Central memory CD8-positive, alpha-beta T cell (primary cell): Measurements from ENCODE around the gene TLE3.
"Not testable (repeated sequence)": the region's sequence is repeated elsewhere in the genome, so short reads cannot be mapped to it uniquely, and the experiment has no call there.

ENCODE experiments used
- ATAC-seq: fragments of 150-1000 bp; cut with Tn5 transposase; replicated peaks from 2 replicates; pipeline ENCODE4 v1.10.0; 2022; ENCODE audit warnings: mild to moderate bottlenecking, moderate FRiP score, moderate number of reproducible peaks; ENCODE audit not compliant: poor library complexity, severe bottlenecking; ENCODE audit errors: extremely low read depth
- DNase-seq, 2 donors: peaks; one replicate each; pipeline ENCODE4 v3.0.0; 2021; ENCODE audit warnings: low spot score in 2 of 2
- H3K27ac Mint-ChIP-seq: one replicate; pipeline ENCODE4 v1.8.0; 2022; ENCODE audit warnings: low read depth, mild to moderate bottlenecking, moderate library complexity, mixed read lengths
- H3K27me3 Mint-ChIP-seq: one replicate; pipeline ENCODE4 v1.8.0; 2022; ENCODE audit warnings: mixed read lengths
- H3K36me3 Mint-ChIP-seq: one replicate; pipeline ENCODE4 v1.8.0; 2022; ENCODE audit warnings: mild to moderate bottlenecking, moderate library complexity, mixed read lengths; ENCODE audit not compliant: insufficient read depth
- H3K4me1 Mint-ChIP-seq: one replicate; pipeline ENCODE4 v1.8.0; 2022; ENCODE audit warnings: mixed read lengths
- H3K4me3 Mint-ChIP-seq: one replicate; pipeline ENCODE4 v1.8.0; 2022; ENCODE audit warnings: mild to moderate bottlenecking, moderate library complexity, mixed read lengths
- H3K9me3 Mint-ChIP-seq: one replicate; pipeline ENCODE4 v1.8.0; 2022; ENCODE audit warnings: mixed read lengths

Gene TLE3

GRCh38 chr15:70119911-70120508, 22.3 kb upstream of the TLE3 start:
- ATAC-seq, result no peak
- Mint-ChIP-seq H3K36me3 (no peaks in the 10 kb centered on the region), H3K27me3 (peaks cover 17% of the 10 kb centered on the region)

DNA sequence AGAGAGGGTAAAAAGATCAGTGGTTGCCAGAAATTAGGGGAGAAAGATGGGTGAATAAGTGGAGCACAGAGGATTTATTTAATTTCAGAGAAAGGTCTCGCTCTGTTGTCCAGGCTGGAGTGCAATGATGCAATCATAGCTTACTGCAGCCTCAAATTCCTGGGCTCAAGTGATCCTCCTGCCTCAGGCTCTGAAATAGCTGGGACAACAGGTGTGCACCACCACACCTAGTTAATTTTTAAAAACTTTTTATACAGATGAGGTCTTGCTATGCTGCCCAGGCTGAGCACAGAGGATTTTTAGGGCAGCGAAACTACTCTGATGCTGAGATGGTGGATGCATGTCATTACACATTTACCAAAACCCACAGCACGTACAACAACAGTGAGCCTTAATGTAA, 20.9 kb upstream of the TLE3 start:
- DNase-seq, result no peak
- Mint-ChIP-seq H3K27ac (no peak overlapping the region), H3K4me3 (no peak overlapping the region), H3K4me1 (no peaks in the 10 kb centered on the region), H3K36me3 (no peaks in the 10 kb centered on the region), H3K27me3 (peaks cover 6% of the 10 kb centered on the region), H3K9me3 (no peaks in the 10 kb centered on the region)
- no peak for ATAC-seq

More at GRCh38 chr15:70119911-70120508, 22.3 kb upstream of the TLE3 start:
- Mint-ChIP-seq H3K4me3 (no peak overlapping the region), H3K4me1 (peaks cover 4% of the 10 kb centered on the region), H3K9me3 (no peaks in the 10 kb centered on the region), H3K27ac (no peak overlapping the region)
- DNase-seq, result no peak

DNA sequence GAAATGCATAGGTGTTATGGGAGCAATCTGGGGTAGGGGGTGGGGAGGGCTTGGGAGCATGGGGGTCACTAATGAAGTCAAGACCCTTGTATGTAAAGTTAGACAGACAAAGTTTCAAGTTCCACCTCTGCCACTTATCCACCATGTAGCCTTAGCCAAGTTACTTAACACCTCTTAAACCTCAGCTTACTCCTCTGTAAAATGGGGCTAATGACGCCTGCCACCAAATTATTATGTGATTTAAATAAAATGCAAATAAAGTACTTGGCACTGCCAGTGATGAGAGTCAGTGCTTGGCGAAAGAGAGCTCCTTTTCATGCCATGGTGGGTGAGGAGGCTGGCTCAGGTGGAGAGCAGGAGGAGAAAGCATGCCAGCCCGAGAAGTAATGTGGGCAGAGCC, 18.6 kb upstream of the TLE3 start:
- Mint-ChIP-seq H3K4me1 (no peaks in the 10 kb centered on the region), H3K36me3 (no peaks in the 10 kb centered on the region), H3K27ac (no peak overlapping the region), H3K4me3 (no peak overlapping the region), H3K27me3 (no peaks in the 10 kb centered on the region), H3K9me3 (no peaks in the 10 kb centered on the region)
- DNase-seq, result no peak
- ATAC-seq, result no peak

- no peaks in the 10 kb centered on the region for H3K27me3 Mint-ChIP-seq
- H3K27ac Mint-ChIP-seq, result no peak overlapping the region
- H3K4me3 Mint-ChIP-seq, result no peak overlapping the region
- DNase-seq, result no peak
- no peak for ATAC-seq
- no peaks in the 10 kb centered on the region for H3K4me1 Mint-ChIP-seq
- no peaks in the 10 kb centered on the region for H3K9me3 Mint-ChIP-seq
- H3K36me3 Mint-ChIP-seq, result no peaks in the 10 kb centered on the region
Measured at GRCh38 chr15:70114221-70114620, 16.5 kb upstream of the TLE3 start.

GRCh38 chr15:70113304-70113700, 15.6 kb upstream of the TLE3 start:
- no peaks in the 10 kb centered on the region for H3K27me3 Mint-ChIP-seq
- DNase-seq, result no peak
- H3K36me3 Mint-ChIP-seq, result no peaks in the 10 kb centered on the region
- no peak overlapping the region for H3K4me3 Mint-ChIP-seq
- no peaks in the 10 kb centered on the region for H3K4me1 Mint-ChIP-seq
- H3K27ac Mint-ChIP-seq, result no peak overlapping the region
- no peak for ATAC-seq
- H3K9me3 Mint-ChIP-seq, result no peaks in the 10 kb centered on the region

GRCh38 chr15:70112572-70113303, 15.0 kb upstream of the TLE3 start:
- ATAC-seq, H3K27me3 Mint-ChIP-seq, H3K9me3 Mint-ChIP-seq, H3K36me3 Mint-ChIP-seq, DNase-seq, H3K4me3 Mint-ChIP-seq, H3K4me1 Mint-ChIP-seq, H3K27ac Mint-ChIP-seq: not testable (repeated sequence)

- H3K9me3 Mint-ChIP-seq, result no peaks in the 10 kb centered on the region
- no peak overlapping the region for H3K4me3 Mint-ChIP-seq
- no peak overlapping the region for H3K27ac Mint-ChIP-seq
- DNase-seq (no peak), ATAC-seq (no peak)
- H3K4me1 Mint-ChIP-seq, result no peaks in the 10 kb centered on the region
- H3K27me3 Mint-ChIP-seq, result no peaks in the 10 kb centered on the region
- no peaks in the 10 kb centered on the region for H3K36me3 Mint-ChIP-seq
Measured at GRCh38 chr15:70112074-70112395, 14.3 kb upstream of the TLE3 start.

- Mint-ChIP-seq H3K9me3 (no peaks in the 10 kb centered on the region), H3K4me3 (no peak overlapping the region), H3K27ac (no peak overlapping the region), H3K4me1 (no peaks in the 10 kb centered on the region), H3K27me3 (no peaks in the 10 kb centered on the region), H3K36me3 (no peaks in the 10 kb centered on the region)
- ATAC-seq (no peak), DNase-seq (no peak)
Measured at GRCh38 chr15:70111203-70112073, 13.7 kb upstream of the TLE3 start.

DNA sequence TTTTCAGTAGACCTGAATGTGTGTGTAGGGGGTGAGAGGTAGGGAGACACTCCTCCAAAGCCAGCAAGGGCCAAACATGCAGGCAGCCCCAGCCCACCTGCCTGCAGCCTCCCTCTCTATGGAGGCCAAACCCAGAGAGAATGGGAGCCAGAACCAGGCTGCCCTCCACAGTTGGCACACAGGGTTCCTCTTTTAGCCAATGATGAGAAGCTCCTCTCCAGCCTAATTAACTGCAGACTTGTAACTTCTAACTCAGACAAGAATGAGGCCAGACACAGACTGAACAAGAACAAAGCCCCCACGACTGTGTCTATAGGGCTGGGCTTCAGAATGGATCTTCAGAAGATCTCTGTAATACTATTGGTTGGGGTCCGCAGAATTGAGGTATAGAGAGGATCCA, 12.3 kb upstream of the TLE3 start:
- H3K4me3 Mint-ChIP-seq, result no peak overlapping the region
- H3K4me1 Mint-ChIP-seq, result no peaks in the 10 kb centered on the region
- ATAC-seq (no peak), DNase-seq (no peak)
- no peaks in the 10 kb centered on the region for H3K27me3 Mint-ChIP-seq
- H3K9me3 Mint-ChIP-seq, result no peaks in the 10 kb centered on the region
- H3K36me3 Mint-ChIP-seq, result no peaks in the 10 kb centered on the region
- no peak overlapping the region for H3K27ac Mint-ChIP-seq

DNA sequence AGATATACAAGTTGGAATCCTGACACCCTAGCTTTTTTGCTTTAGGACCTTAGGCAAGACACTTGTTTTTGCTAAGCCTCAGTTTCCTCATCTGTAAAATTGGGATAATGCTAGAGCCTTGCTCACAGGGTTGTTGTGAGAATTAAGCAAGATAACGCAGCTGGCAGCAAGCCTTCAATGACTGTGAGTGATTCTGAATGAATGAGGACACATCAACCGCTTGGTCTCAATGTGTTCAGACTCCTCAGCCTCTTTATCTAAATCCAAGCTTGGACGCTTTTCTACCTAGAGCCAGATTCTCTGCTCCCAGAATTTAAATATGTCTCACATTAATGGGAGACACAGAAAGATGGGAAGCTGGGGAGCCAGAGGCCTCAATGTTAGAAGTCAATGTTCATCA, 11.8 kb upstream of the TLE3 start:
- Mint-ChIP-seq H3K4me3 (no peak overlapping the region), H3K27me3 (no peaks in the 10 kb centered on the region), H3K36me3 (no peaks in the 10 kb centered on the region), H3K9me3 (no peaks in the 10 kb centered on the region), H3K4me1 (no peaks in the 10 kb centered on the region), H3K27ac (no peak overlapping the region)
- no peak for DNase-seq
- ATAC-seq, result no peak

- Mint-ChIP-seq H3K27ac (no peak overlapping the region), H3K4me3 (no peak overlapping the region), H3K9me3 (no peaks in the 10 kb centered on the region), H3K36me3 (peaks cover 13% of the 10 kb centered on the region), H3K4me1 (peaks cover 16% of the 10 kb centered on the region), H3K27me3 (no peaks in the 10 kb centered on the region)
- ATAC-seq, result no peak
- no peak for DNase-seq
Measured at GRCh38 chr15:70103880-70104626, 6.3 kb upstream of the TLE3 start.

DNA sequence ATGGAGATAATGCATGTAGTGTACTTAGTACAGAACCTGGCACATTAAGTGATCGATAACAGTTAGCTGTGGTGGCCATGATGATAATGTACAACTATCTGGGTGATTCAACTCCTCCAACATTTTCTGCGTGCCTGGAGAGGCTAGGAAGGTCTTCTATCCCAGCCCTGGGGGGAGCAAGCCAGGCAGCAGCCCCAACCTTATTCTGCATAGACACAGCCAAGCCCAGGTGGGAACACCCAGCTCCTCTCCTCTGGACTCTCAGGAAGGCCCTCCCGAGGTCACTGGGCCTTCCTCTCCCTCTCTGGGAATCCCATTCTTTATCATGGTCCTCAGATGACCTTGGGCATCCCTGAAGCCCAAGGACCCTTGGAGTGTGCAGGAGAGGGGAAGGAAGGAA, 5.1 kb upstream of the TLE3 start:
- peaks cover 25% of the 10 kb centered on the region for H3K4me1 Mint-ChIP-seq
- H3K4me3 Mint-ChIP-seq, result no peak overlapping the region

More for the DNA sequence above, 5.1 kb upstream of the TLE3 start:
- Mint-ChIP-seq H3K27me3 (no peaks in the 10 kb centered on the region), H3K36me3 (peaks cover 20% of the 10 kb centered on the region), H3K9me3 (no peaks in the 10 kb centered on the region), H3K27ac (no peak overlapping the region)
- ATAC-seq (no peak), DNase-seq (no peak)
